ENCODE data around the gene L3MBTL3.

DNA sequence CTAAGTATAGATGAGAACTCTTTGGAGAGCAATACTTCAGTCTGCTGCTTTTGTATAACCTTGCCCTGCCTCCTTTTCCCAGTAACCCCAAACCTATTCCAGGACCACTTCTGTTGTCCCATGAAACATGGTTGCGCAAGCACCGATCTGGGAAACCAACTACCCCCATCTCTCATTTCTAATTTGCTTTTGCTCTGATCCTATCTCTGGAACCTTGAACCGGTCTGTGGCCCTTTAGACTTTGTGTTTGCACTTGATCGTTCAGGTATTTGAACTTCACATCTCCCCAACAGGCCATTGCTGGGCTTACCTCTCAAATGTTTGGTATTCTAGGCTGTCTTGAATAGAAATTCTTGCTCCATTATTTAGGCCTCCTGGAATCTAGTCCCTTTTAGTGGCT lies 25.0 kb downstream of the L3MBTL3 start:
- TF ChIP-seq JUND (IDR thresholded peaks at IDR 0.05) = no peak
- TF ChIP-seq TEAD4 (IDR thresholded peaks at IDR 0.05; ENCODE audit: borderline replicate concordance, insufficient read depth) = no peak
- TF ChIP-seq FOXJ3 (CRISPR knock-in tag; IDR thresholded peaks at IDR 0.05) = no peak
- TF ChIP-seq MXI1 (IDR thresholded peaks at IDR 0.05; ENCODE audit: low read depth, low read length) = no peak
- TF ChIP-seq, protein P1, sequence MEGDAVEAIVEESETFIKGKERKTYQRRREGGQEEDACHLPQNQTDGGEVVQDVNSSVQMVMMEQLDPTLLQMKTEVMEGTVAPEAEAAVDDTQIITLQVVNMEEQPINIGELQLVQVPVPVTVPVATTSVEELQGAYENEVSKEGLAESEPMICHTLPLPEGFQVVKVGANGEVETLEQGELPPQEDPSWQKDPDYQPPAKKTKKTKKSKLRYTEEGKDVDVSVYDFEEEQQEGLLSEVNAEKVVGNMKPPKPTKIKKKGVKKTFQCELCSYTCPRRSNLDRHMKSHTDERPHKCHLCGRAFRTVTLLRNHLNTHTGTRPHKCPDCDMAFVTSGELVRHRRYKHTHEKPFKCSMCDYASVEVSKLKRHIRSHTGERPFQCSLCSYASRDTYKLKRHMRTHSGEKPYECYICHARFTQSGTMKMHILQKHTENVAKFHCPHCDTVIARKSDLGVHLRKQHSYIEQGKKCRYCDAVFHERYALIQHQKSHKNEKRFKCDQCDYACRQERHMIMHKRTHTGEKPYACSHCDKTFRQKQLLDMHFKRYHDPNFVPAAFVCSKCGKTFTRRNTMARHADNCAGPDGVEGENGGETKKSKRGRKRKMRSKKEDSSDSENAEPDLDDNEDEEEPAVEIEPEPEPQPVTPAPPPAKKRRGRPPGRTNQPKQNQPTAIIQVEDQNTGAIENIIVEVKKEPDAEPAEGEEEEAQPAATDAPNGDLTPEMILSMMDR (IDR thresholded peaks at IDR 0.05) = no peak
- TF ChIP-seq RXRA (IDR thresholded peaks at IDR 0.05; ENCODE audit: borderline replicate concordance, low read depth) = no peak
- no peak for TF ChIP-seq ELF1 (IDR thresholded peaks at IDR 0.05)
- no peak for TF ChIP-seq TCF12 (IDR thresholded peaks at IDR 0.05)
- TF ChIP-seq, protein P2, sequence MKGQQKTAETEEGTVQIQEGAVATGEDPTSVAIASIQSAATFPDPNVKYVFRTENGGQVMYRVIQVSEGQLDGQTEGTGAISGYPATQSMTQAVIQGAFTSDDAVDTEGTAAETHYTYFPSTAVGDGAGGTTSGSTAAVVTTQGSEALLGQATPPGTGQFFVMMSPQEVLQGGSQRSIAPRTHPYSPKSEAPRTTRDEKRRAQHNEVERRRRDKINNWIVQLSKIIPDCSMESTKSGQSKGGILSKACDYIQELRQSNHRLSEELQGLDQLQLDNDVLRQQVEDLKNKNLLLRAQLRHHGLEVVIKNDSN (IDR thresholded peaks at IDR 0.05; ENCODE audit: borderline replicate concordance, low read depth) = no peak

All from SK-N-SH (cell line).